Stomach (tissue), 9 donors: Measurements from ENCODE around the gene CLK2. TPM values are rescaled to one million over a fixed set of nuclear protein-coding genes. Genes with fewer than 3 reads are reported as not detected.

Source experiments
- DNase-seq, 2 donors: peaks; one replicate each; pipeline versions ENCODE4 v3.0.0 to v3.0.0-alpha.2; 2013 to 2019
- H3K27ac ChIP-seq, 5 donors: fragments of 200-600 bp in 4 of 5; sonication (generic) in 4 of 5; one replicate each; pipeline ENCODE4 v1.5.1; 2013 to 2019; ENCODE audit warnings: mild to moderate bottlenecking in 1 of 5, moderate library complexity in 1 of 5
- H3K27me3 ChIP-seq, 3 donors: fragments of 200-600 bp; sonication (generic); one replicate each; pipeline ENCODE4 v1.5.1; 2017 to 2019; ENCODE audit warnings: mixed run types in 1 of 3
- H3K36me3 ChIP-seq, 4 donors: fragments of 200-600 bp; sonication (generic); 1 replicate in 3 of 4; 2 replicates in 1 of 4; pipeline ENCODE4 v1.5.1; 2016 to 2019
- H3K4me1 ChIP-seq, 4 donors: fragments of 200-600 bp; sonication (generic); one replicate each; pipeline ENCODE4 v1.5.1; 2016 to 2019
- H3K4me3 ChIP-seq, 4 donors: fragments of 200-600 bp; sonication (generic) in 3 of 4; one replicate each; pipeline ENCODE4 v1.5.1; 2016 to 2019; ENCODE audit warnings: mild to moderate bottlenecking in 1 of 4
- H3K9me3 ChIP-seq, 4 donors: fragments of 200-600 bp; sonication (generic); one replicate each; pipeline ENCODE4 v1.5.1; 2016 to 2019
- EP300 ChIP-seq: sonication (generic); formaldehyde crosslinking; IDR thresholded peaks from one replicate; pipeline ENCODE4 v1.6.1; 2017; ENCODE audit warnings: antibody characterized with exemption
- POLR2A ChIP-seq, 4 donors: fragments of 450-650 bp; IDR thresholded peaks; one replicate each; pipeline ENCODE4 v1.6.1; 2016; ENCODE audit warnings: antibody characterized with exemption in 4 of 4, control low read depth in 2 of 4, mild to moderate bottlenecking in 1 of 4, moderate library complexity in 1 of 4
- POLR2AphosphoS5 ChIP-seq, 3 donors: sonication (generic); formaldehyde crosslinking; IDR thresholded peaks; one replicate each; pipeline ENCODE4 v1.6.1; 2016; ENCODE audit warnings: antibody characterized with exemption in 3 of 3
- WGBS, 5 donors: extraction: QIAGEN DNeasy Blood & Tissue Kit in 3 of 5; methylation state at CpG; one replicate each; pipeline versions ENCODE4 v1.1.5 to v1.1.7; 2013 to 2018; 5-methylcytosine and 5-hydroxymethylcytosine counted together
- intact Hi-C: fragments of 100-400 bp; cut with DNase I; formaldehyde crosslinking; loops from one replicate; pipeline ENCODE4 v1.15.1; 2023; ENCODE audit warnings: low total_unique reads
- polyA plus RNA-seq, 3 donors: library from polyadenylated mRNA; stranded (reverse); fragments of 200-250 nt; gene quantifications; one replicate each; pipeline ENCODE4 v1.2.3, GENCODE V29; 2013
- total RNA-seq, 5 donors: library from RNA; depleted of rRNA; stranded (reverse); fragments of >200 nt; gene quantifications; one replicate each; pipeline versions ENCODE4 v1.1.0 to v1.2.3, GENCODE V29; 2014 to 2016
- TF ChIP-seq, protein P1 (sequence below), 7 experiments: fragments of 450-650 bp in 4 of 7; fragments of 200-600 bp in 3 of 7; sonication (generic) in 3 of 7; IDR thresholded peaks; one replicate each; pipeline ENCODE4 v1.5.1; 2016 to 2019; ENCODE audit warnings: antibody characterized with exemption in 7 of 7, control low read depth in 2 of 7, mild to moderate bottlenecking in 1 of 7
- donor health status: healthy with polysubstance abuse.
- donor health status: Bipolar disorder and iron deficiency.
- donor health status: healthy.

Gene CLK2
- total and polyA plus RNA-seq, 8 donors, result 16.0 to 77.6 (median 43.3) TPM

DNA sequence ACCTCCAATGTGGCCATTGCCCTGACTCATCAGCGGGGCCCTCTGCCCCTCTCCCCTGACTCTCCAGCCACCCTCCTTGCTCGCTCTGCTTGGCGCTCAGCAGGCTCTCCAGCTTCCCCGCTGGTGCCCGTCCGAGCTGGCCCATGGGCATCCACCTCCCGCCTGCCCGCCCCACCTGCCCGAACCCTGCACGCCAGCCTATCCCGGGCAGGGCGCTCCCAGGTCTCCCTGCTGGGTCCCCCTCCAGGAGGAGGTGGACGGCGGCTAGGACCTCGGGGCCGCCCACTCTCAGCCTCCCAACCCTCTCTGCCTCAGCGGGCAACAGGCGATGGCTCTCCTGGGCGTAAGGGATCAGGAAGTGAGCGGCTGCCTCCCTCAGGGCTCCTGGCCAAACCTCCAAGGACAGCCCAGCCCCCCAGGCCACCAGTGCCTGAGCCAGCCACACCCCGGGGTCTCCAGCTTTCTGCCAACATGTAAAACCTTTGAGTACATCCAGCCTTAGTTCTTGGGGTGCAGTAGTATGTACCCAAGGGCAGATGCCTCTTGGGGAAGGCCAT, 14.8 kb upstream of the CLK2 start:
- Histone ChIP-seq H3K36me3 (peaks cover 0 to 18% (median 8%) of the 10 kb centered on the region in 4 donors), H3K9me3 (no peaks in the 10 kb centered on the region), H3K27ac (no peak overlapping the region), H3K4me1 (no peaks in the 10 kb centered on the region), H3K4me3 (no peak overlapping the region), H3K27me3 (peaks cover 0 to 6% (median 0%) of the 10 kb centered on the region in 3 donors)
- WGBS, 5 donors, result 93 to 97% (median 93%) methylated on average over 12 to 21 of the region's 21 CpGs
- no peak for DNase-seq
- TF ChIP-seq, protein P1, sequence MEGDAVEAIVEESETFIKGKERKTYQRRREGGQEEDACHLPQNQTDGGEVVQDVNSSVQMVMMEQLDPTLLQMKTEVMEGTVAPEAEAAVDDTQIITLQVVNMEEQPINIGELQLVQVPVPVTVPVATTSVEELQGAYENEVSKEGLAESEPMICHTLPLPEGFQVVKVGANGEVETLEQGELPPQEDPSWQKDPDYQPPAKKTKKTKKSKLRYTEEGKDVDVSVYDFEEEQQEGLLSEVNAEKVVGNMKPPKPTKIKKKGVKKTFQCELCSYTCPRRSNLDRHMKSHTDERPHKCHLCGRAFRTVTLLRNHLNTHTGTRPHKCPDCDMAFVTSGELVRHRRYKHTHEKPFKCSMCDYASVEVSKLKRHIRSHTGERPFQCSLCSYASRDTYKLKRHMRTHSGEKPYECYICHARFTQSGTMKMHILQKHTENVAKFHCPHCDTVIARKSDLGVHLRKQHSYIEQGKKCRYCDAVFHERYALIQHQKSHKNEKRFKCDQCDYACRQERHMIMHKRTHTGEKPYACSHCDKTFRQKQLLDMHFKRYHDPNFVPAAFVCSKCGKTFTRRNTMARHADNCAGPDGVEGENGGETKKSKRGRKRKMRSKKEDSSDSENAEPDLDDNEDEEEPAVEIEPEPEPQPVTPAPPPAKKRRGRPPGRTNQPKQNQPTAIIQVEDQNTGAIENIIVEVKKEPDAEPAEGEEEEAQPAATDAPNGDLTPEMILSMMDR (IDR thresholded peaks at IDR 0.05), result no peak
- TF ChIP-seq POLR2AphosphoS5 (IDR thresholded peaks at IDR 0.05) (no peak), EP300 (no peak), POLR2A (IDR thresholded peaks at IDR 0.05) (no peak)
- intact Hi-C loops, result no loop called here

DNA sequence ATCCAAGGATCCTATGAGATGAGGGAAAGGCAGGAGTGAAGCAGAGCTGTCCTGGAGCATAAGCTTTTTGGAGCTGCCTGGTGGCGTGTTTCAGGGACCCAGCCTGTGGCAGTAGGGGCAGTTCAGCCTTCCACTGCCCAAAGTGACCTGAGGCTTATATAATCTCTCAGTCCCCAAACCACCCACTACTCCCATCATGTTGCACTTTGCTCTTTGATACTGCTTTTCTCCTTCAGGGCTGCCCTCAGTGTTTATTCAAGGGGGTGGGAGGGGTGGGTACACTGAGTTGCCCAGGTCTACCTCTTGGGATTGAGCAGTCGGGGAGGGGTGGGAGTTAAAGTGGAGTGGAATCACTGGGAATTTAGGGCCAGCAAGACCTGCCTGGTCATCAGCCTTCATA, 13.2 kb upstream of the CLK2 start:
- Histone ChIP-seq H3K36me3 (peaks cover 0 to 29% (median 10%) of the 10 kb centered on the region in 4 donors), H3K27ac (no peak overlapping the region), H3K4me3 (no peak overlapping the region), H3K4me1 (no peaks in the 10 kb centered on the region), H3K27me3 (peaks cover 0 to under 1% (median 0%) of the 10 kb centered on the region in 3 donors), H3K9me3 (no peaks in the 10 kb centered on the region)
- intact Hi-C loops, result no loop called here
- DNase-seq, result no peak
- TF ChIP-seq, protein P1 (IDR thresholded peaks at IDR 0.05), result no peak
- TF ChIP-seq POLR2AphosphoS5 (IDR thresholded peaks at IDR 0.05), result no peak
- TF ChIP-seq POLR2A (IDR thresholded peaks at IDR 0.05), result no peak
- TF ChIP-seq EP300, result no peak
- WGBS, 5 donors, result 90 to 100% (median 95%) methylated on average over 2 of the region's 2 CpGs

DNA sequence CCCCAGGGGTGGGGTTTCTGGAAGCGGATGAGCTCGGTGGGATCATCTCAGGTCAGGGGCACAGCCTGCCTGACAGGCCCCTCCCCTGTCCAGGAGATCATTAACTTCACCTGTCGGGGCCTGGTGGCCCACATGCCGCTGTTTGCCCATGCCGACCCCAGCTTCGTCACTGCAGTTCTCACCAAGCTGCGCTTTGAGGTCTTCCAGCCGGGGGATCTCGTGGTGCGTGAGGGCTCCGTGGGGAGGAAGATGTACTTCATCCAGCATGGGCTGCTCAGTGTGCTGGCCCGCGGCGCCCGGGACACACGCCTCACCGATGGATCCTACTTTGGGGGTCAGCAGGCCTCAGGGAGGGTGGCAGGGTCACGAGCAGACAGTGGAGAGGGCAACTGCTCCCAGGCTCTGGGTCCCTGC, 12.3 kb upstream of the CLK2 start:
- intact Hi-C loops, result no loop called here
- no peaks in the 10 kb centered on the region for H3K27me3 ChIP-seq
- H3K36me3 ChIP-seq, result peaks cover 0 to 29% (median 10%) of the 10 kb centered on the region in 4 donors
- H3K27ac ChIP-seq, result no peak overlapping the region
- 90 to 96% (median 94%) methylated on average over 3 to 18 of the region's 18 CpGs for WGBS, 5 donors
- TF ChIP-seq POLR2A (IDR thresholded peaks at IDR 0.05) (no peak), POLR2AphosphoS5 (IDR thresholded peaks at IDR 0.05) (no peak), EP300 (no peak)
- TF ChIP-seq, protein P1 (IDR thresholded peaks at IDR 0.05), result no peak
- H3K4me3 ChIP-seq, result no peak overlapping the region
- DNase-seq, result no peak
- no peaks in the 10 kb centered on the region for H3K9me3 ChIP-seq
- no peaks in the 10 kb centered on the region for H3K4me1 ChIP-seq

DNA sequence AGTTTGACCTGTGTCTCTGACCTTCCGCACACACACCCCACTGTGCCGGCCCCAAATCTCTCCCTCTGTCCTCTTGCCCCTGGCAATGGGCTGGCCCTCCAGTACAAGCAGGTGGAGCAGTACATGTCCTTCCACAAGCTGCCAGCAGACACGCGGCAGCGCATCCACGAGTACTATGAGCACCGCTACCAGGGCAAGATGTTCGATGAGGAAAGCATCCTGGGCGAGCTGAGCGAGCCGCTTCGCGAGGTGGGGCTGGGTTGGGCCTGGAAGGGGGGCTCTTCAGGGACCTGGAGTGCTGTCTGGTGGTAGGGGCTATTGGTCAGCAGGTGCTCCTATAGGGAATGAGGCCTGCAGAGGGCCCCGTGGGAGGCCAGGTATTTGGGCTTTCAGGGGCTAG, 11.8 kb upstream of the CLK2 start:
- Histone ChIP-seq H3K27me3 (no peaks in the 10 kb centered on the region), H3K4me1 (no peaks in the 10 kb centered on the region), H3K4me3 (no peak overlapping the region), H3K9me3 (no peaks in the 10 kb centered on the region), H3K27ac (no peak overlapping the region), H3K36me3 (peaks cover 0 to 29% (median 10%) of the 10 kb centered on the region in 4 donors)
- DNase-seq, result no peak
- WGBS, 5 donors, result 90 to 94% (median 92%) methylated on average over 14 of the region's 14 CpGs
- intact Hi-C loops, result no loop called here
- no peak for TF ChIP-seq POLR2A (IDR thresholded peaks at IDR 0.05)
- TF ChIP-seq EP300, result no peak
- TF ChIP-seq POLR2AphosphoS5 (IDR thresholded peaks at IDR 0.05), result no peak
- TF ChIP-seq, protein P1 (IDR thresholded peaks at IDR 0.05), result no peak
